Effector CD8-positive, alpha-beta T cell (primary cell): ENCODE measurements around the gene HDAC9.

Experiments used
- DNase-seq: peaks from one replicate; lab custom pipeline; 2025; lab: John Stamatoyannopoulos, UW

The HDAC9 gene

GRCh38 chr7:18593602-18594279 is 98.2 kb downstream of the HDAC9 start:
- no peak for DNase-seq

- DNase-seq = no peak
These were observed 102.2 kb downstream of the HDAC9 start for GRCh38 chr7:18597754-18598153.

DNA sequence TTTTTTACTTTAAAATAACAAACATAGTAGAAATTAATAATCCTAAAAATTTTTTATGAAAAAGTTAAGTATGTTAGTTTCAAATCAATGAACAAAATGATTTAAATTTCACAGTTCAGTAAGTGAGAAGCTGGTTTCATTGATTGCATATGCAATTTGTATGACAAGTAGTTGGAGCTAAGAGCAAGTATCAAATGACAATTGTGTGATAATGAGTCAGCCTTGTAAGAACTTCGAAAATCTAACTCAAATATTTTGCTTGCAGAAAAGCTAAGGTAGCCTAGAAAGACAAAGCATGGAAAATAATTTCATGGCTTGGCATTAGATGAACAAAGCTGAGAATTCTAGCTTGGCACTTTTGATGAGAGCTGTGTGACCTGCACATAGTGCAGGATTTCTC is 111.5 kb downstream of the HDAC9 start:
- no peak for DNase-seq

DNA sequence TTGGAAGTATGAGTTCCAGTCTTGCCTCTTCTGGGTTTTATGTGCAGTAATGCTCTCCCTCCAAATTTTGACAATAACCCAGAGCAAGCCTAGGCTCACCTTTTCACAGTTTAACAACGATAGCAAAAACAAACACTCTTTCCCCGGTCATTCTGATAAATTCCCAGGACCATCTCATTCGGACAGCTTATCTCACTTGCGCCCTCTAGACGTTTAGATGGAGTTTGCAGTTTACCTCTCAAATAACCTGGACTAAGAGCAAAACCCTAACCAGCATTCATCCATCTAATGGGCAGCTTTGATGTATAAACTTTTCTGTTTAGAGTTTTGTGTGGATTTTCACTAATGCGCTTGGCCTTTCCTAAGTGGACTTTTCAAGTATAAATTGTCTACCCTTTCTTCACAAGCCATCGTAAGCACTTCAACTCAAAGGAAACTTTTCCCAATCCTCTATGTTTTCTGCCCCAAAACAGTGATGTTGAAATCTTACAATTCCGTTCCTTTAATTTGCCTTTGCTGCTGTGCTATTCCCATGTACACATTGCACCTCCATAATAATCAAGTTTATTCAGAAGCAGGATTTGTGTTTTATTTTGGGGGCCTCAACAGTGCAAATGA is 114.9 kb downstream of the HDAC9 start:
- DNase-seq = no peak

DNA sequence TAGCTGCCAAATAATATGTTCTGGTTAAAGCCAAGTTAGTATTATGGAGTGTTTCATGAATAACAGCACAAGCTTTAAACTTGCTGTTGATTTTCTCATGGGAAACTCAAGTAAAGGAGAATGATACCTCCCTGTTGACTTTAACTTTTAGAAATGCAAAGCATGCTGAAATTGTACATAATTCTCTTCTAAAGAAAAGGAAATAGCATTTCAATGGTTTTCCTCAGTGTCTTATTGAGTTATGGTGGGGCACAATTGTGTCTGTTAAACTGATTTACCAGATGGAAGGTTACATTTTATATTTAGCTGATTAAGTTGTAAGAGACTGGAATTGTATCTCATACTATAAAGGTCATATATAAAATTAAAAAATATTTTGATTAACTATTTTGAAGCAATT is 119.3 kb downstream of the HDAC9 start:
- no peak for DNase-seq

DNA sequence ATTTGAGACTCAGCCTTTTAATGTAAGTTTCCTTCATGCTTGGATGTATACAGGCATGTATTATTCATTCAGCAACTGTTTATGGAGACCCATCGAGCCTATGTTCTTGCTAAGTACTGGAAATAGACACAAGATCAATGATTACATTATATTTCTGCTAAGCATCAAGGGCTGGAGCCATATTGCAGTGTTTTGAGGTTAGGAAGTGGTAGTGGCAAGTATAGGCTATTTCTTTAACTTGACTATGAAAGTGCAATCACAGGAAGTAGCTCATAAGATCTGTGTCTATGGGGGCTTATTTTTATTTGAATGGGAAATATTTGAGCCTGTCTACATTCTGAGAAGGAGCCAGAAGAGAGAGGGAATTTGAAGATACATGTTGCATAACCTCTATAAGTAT is 123.8 kb downstream of the HDAC9 start:
- no peak for DNase-seq

GRCh38 chr7:18623389-18623788 is 127.8 kb downstream of the HDAC9 start:
- DNase-seq = no peak

DNA sequence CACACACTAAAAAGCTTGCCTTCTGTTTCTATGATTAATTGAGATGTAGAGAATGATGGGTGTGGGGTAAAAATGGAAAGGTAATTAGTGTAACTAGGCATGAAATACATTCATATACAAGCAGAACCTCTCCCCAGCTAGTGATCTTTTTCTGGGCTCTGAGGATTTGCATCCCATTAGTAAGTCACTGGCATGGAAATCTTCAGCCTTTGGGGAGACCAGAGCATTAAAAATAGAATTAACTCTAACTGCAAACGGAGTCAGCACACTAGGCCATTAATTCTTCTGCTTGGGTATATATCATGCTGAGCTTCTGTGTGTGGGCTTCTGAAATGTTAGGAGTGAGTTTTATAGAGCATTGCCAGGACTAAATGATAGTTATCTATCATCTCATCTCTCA is 128.9 kb downstream of the HDAC9 start:
- no peak for DNase-seq

DNA sequence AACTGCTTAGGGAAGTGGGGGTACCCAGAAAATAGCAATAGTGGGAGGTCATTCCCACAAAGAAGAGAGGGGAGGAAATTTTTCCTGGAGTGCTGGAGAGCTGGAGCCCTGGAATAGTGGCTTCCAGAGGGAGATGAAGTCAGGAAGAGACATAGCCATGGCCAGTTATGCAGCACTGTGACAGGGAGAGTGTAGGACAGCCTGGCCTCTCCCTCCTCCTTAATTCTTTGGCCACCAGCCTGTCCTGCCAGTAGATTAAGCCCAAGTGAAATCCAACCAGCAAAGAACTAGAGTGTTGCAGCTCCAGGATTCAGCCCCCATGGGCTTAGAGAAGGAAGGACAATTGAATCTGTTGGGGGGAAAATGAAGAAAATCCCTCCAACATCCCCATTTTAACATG is 130.5 kb downstream of the HDAC9 start:
- no peak for DNase-seq

DNA sequence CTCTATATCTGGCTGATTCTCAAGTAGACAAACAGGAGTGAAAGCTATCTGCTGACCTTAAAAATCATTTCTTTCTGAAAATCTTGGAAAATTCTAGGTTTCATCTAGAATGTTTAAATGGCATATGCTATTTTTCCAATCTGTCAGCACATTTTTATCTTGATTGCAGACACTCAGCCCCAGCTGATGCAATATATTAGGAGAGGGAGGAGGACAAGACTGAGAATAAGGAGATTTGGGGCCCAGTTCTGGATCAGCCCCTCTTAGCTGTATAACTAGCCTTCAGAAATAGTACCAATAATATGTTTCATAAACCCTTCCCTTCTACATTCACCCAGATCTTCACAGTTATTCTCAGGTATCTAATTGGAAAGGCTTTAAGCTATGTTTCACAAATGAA is 131.2 kb downstream of the HDAC9 start:
- no peak for DNase-seq

- no peak for DNase-seq
These were observed 142.0 kb downstream of the HDAC9 start for GRCh38 chr7:18637516-18637915.

GRCh38 chr7:18638594-18639452 is 143.3 kb downstream of the HDAC9 start:
- DNase-seq = no peak

- no peak for DNase-seq
These were observed 144.2 kb downstream of the HDAC9 start for GRCh38 chr7:18639711-18640110.

DNA sequence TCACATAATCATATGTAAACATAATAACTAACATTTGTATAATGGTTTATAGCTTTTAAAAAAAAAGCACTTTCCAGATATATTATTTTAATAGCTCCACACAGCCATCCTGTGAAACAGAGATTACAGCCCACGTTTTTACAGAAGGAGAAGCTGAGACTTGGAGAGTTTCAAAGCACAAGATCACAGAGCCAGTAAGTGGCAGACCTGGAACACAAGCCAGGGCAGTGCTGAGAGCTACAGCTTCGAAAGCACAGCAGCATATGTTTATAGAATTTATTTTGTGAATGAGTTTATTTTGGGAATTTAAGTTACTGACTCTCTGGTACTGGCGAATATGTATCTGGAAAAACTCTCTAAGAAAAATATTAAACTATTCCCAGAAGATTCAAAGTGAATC is 149.4 kb downstream of the HDAC9 start:
- no peak for DNase-seq

DNA sequence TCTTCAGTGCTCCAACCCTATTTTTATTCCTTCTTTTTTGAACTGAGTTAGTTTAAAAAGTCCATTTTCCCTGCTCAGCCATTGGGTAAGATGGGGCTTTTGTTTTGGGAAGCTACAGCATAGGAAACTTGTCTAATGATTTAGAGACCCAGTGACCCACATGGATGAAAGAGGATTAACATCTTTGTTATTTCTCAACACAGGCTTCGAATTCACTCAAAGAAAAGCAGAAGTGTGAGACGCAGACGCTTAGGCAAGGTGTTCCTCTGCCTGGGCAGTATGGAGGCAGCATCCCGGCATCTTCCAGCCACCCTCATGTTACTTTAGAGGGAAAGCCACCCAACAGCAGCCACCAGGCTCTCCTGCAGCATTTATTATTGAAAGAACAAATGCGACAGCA is 152.0 kb downstream of the HDAC9 start:
- no peak for DNase-seq

- no peak for DNase-seq
These were observed 153.6 kb downstream of the HDAC9 start for GRCh38 chr7:18648849-18649758.

- DNase-seq = no peak
These were observed 158.0 kb downstream of the HDAC9 start for GRCh38 chr7:18653381-18654155.

DNA sequence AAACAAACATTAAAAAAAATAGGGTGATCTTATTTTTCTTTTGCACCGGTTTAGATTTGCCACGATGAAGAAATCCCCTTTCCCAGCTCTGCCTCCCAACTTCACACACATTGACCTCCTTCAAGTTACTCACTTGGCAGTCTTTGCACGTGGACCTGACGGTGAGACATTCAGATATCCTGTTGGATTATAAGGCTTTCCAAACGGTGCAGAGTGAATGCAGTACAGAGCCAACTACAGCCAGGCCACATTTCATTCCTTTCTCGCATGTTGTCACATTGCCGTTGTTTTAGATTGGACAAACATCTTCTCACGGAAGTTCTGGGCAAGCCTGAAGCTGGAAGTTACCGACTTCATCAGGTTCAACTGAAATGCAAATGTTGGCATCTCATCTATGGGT is 159.2 kb downstream of the HDAC9 start:
- no peak for DNase-seq

DNA sequence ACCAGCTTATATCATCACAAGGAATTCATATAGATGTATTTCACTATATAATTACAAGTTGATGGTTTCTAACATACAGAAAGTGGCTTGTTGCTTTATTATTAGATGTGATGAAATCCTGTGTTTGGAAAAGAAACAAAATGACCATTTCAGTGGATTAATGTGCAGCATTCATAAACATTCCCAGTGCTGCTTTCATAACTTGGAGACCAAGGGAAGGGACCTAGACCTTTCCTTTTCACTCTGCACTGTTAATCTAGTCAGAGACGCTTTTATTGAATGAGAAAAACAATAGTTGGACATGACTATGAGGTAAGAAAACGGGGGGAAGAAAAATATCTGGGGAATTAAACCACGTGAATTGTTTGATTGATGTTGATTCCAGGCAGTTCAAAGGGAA is 160.0 kb downstream of the HDAC9 start:
- DNase-seq = no peak

DNA sequence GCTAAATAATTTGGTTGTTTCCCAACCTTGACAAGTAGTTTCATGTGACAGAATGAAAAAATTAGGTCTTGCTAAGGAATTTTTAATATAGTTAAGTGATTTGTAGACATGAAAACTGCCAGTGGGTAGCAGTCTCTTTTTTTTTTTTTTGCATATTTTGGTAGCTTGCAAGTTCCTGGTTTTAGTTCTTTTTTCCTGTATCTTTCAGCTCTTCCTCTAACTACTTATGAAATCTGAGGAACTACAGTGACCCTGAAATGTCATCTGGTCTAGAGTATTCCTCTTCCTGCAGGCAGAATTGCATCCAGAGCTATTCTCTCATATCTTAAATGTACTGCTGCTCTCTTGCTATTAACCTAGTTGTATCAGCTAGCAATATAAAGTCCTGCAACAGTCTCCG is 160.4 kb downstream of the HDAC9 start:
- DNase-seq = no peak

DNA sequence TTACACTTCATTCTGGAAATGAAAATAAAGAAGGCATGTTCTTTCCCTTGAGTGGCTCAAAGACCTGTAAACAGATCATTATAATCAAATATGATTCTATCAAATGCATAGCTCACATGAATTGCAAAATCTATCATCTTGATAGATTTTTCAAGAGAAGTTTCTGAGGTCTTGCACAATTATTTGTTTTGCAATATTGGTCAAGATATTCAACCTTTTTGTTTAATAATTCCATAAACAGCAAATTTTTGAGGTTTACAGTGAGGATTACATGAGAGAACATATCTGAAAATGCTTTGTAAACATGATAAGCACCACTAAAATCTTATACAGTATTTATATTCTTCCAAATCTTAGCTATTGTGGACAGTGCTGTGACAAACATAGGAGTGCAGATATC is 160.8 kb downstream of the HDAC9 start:
- no peak for DNase-seq
